Brain microvascular endothelial cell (primary cell): Measurements from ENCODE around the gene FASN.

Source experiments
- DNase-seq: peaks from one replicate; pipeline ENCODE4 v3.0.0-alpha.2; 2020
- H3K27ac ChIP-seq: fragments of 250-450 bp; sonication (Bioruptor Pico); 2 replicates; pipeline ENCODE4 v1.5.1; 2020; ENCODE audit warnings: mild to moderate bottlenecking, moderate library complexity
- H3K27me3 ChIP-seq: fragments of 250-450 bp; sonication (Bioruptor Pico); replicated peaks from 2 replicates; pipeline ENCODE4 v1.5.1; 2020; ENCODE audit warnings: mild to moderate bottlenecking
- H3K36me3 ChIP-seq: fragments of 250-450 bp; sonication (Bioruptor Pico); replicated peaks from 2 replicates; pipeline ENCODE4 v1.5.1; 2020; ENCODE audit warnings: mild to moderate bottlenecking
- H3K4me3 ChIP-seq: 2 replicates; pipeline ENCODE4 v1.5.1; 2011; ENCODE audit warnings: low read depth, mild to moderate bottlenecking, control low read depth, low read length, moderate library complexity
- in situ Hi-C: cut with HindIII; loops from 2 replicates; pipeline ENCODE4 v1.10.0; 2017; ENCODE audit warnings: low sequenced_read_pairs, low pct_ligation_motif_present
- TF ChIP-seq, protein P1 (sequence below): IDR thresholded peaks from 2 replicates; pipeline ENCODE4 v1.5.1; 2011; ENCODE audit warnings: low read depth, mild to moderate bottlenecking, moderate library complexity, low read length, control low read depth, inconsistent platforms; ENCODE audit errors: missing control alignments

Gene FASN

DNA sequence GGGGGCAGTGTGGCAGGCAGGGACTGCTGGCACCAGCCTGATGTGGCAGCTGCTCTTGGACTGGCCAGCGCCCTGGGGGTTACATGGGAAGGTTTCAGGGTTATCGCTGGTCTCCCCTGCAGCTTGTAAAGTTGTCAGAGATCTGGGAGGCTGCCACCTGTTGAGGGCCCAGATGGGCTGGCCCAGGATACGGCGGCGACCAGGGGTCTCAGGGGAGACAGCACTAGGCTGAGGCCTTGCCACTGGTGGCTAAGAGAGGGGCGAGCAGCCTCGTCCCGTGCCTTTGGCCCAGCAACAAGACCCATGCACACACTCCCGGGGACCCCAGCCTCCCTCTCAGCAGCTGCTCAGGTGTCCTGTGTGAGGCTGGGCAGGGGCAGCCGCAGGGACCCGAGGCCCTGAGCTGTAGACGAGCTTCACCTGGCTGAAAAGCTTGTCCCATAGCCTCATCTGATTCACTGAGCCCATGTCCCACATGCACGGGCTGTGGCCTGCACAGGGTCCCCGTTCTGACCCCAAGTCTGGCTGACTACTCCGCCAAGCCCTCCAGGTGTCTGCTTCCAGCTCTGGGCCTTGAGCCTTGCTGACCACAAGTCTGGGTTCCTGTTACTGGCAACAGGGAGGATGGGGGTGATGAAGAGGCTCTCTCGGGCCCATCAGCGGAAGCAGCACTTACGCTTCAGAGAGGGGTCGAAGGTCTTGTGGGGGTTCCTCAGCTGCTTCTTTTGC, 38.6 kb downstream of the FASN start:
- DNase-seq, result no peak
- no peaks in the 10 kb centered on the region for H3K27me3 ChIP-seq
- H3K36me3 ChIP-seq, result peaks cover 69% of the 10 kb centered on the region
- in situ Hi-C loops, result no loop called here
- no peak overlapping the region for H3K4me3 ChIP-seq
- no peak overlapping the region for H3K27ac ChIP-seq
- TF ChIP-seq, protein P1, sequence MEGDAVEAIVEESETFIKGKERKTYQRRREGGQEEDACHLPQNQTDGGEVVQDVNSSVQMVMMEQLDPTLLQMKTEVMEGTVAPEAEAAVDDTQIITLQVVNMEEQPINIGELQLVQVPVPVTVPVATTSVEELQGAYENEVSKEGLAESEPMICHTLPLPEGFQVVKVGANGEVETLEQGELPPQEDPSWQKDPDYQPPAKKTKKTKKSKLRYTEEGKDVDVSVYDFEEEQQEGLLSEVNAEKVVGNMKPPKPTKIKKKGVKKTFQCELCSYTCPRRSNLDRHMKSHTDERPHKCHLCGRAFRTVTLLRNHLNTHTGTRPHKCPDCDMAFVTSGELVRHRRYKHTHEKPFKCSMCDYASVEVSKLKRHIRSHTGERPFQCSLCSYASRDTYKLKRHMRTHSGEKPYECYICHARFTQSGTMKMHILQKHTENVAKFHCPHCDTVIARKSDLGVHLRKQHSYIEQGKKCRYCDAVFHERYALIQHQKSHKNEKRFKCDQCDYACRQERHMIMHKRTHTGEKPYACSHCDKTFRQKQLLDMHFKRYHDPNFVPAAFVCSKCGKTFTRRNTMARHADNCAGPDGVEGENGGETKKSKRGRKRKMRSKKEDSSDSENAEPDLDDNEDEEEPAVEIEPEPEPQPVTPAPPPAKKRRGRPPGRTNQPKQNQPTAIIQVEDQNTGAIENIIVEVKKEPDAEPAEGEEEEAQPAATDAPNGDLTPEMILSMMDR, result no peak

DNA sequence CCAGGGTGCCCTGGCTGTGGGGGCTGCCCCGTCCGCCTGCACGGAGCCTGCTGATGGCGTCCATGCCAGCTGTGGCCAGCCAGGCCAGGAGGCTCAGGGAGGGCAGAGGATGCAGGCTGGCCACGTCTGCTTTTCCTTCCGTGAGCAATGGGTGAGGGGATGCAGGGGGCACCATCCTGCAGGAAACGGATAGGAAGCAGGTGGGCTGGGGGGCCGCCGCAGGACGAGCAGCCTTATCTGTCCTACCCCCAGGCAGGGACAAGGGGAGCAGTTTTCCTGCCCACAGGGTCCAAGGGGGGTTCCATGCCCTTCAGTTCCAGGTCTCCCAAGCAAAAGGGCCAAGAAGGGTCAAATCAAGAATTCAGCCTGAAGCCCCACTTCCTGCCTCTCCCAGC, 39.2 kb downstream of the FASN start:
- in situ Hi-C loops, result no loop called here
- H3K36me3 ChIP-seq, result peaks cover 73% of the 10 kb centered on the region
- TF ChIP-seq, protein P1, result no peak

DNA sequence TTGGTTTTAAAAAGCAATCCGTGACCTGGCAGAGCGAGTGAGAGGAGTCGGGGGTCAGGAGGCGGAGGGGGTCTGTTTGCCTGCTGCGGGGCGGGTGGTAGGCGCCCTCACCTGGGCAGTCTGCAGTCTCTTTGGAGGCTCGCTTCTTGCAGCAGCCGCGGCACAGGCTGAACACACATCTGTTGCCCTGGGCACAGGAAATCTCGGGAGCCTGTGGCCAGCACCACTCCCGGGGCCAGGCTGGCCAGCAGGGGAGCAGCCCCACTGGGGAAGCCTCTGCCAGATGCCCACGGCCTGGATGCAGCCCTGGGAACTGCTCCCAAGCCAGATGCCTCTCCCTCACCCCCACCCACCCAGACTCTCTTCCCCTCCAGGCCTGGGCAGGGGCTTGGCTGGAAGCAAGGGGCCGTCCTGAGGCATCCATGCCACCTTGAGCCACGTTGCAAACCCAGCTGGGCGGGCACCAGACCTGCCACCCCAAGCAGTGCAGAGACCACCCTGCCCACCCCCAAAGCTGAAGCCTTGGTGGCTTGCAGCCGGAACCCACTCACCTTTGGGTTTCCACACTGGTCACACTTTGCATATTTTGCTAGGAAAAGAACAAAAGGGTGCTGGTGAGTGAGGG, 39.7 kb downstream of the FASN start:
- in situ Hi-C loops, result no loop called here

More for the DNA sequence above, 39.2 kb downstream of the FASN start:
- Histone ChIP-seq H3K4me3 (no peak overlapping the region), H3K27ac (no peak overlapping the region), H3K27me3 (no peaks in the 10 kb centered on the region)
- no peak for DNase-seq

DNA sequence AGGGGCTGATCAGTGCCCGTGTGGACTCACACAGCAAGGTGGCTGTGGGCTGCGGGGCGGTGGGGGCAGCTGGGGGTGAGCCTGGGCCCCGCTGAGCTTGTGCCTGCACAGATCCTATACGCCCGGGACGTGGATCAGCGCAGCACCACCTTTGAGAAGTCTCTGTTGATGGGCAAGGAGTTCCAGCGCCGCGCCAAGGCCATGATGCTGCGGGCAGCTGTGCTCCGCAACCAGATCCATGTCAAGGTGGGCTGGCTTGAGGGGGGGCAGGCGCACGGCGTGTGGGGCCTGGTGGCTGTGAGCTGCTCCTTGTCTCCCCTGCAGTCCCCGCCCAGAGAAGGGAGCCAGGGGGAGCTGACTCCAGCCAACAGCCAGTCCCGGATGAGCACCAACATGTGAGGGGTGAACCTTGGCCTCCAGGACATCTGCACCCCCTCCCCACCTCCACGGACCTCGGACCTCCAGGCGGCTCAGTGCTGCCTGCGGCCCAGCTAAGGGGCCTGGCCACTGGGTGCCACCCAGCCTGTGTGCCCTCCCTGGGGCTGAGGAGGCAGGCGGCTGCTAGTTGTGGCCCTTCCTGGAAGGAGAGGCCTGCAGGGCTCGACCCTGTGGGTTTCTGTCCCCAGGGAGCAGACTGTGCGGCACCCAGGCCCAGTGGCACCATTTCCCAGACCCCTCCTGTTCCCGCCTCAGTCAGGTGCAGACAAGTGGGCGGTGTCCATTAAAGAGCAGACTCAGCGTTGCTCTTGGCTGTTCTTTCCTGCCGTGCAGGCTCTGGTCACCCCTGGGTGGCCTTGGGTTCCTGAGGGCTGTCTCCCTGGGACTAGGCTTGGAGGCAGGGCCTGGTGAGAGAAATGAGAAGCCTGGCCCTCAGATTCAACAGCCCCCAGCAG, 41.1 kb downstream of the FASN start:
- Histone ChIP-seq H3K4me3 (no peak overlapping the region), H3K27ac (no peak overlapping the region), H3K36me3 (peaks cover 62% of the 10 kb centered on the region), H3K27me3 (no peaks in the 10 kb centered on the region)
- no peak for DNase-seq
- TF ChIP-seq, protein P1, result no peak
- in situ Hi-C loops, result no loop called here

More for the DNA sequence above, 39.7 kb downstream of the FASN start:
- Histone ChIP-seq H3K27ac (no peak overlapping the region), H3K27me3 (no peaks in the 10 kb centered on the region), H3K4me3 (no peak overlapping the region), H3K36me3 (peaks cover 71% of the 10 kb centered on the region)
- no peak for DNase-seq
- TF ChIP-seq, protein P1, result no peak

DNA sequence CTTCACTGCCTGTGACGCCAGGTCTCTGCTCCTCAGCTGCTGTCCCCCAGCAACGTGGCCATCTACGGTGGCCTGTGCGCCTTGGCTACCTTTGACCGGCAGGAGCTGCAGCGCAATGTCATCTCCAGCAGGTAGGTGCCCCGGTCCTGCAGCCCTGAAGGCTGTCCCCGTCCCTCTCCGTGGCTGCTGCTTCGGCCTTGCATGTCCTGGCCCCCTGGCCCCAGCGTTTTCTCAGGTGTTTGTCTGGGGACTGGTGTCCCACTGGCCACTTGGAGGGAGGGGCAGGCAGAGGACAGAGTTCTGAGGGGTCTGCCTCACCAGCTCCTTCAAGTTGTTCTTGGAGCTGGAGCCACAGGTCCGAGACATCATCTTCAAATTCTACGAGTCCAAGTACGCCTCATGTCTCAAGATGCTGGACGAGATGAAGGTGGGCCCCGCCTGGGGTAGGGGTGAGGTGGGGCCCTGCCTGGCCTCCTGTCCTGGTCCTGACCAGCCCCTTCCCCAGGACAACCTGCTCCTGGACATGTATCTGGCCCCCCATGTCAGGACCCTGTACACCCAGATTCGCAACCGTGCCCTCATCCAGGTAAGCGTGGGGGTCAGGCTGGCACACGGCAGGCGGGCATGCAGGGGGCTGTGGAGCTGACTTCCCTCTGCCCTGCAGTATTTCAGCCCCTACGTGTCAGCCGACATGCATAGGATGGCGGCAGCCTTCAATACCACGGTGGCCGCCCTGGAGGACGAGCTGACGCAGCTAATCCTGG, 41.9 kb downstream of the FASN start:
- Histone ChIP-seq H3K27me3 (no peaks in the 10 kb centered on the region), H3K27ac (no peak overlapping the region), H3K36me3 (peaks cover 59% of the 10 kb centered on the region), H3K4me3 (no peak overlapping the region)
- TF ChIP-seq, protein P1, result no peak
- in situ Hi-C loops, result no loop called here
- DNase-seq, result no peak
